DND-41 (cell line): Measurements from ENCODE around the gene NLRP3.
"Not testable (repeated sequence)": the region's sequence is repeated elsewhere in the genome, so short reads cannot be mapped to it uniquely, and the experiment has no call there.

Experiments
- ATAC-seq: fragments of 200-7000 bp; cut with Tn5 transposase; 3 replicates; pipeline ENCODE4 v1.9.1; 2021; ENCODE audit warnings: low read depth; ENCODE audit not compliant: insufficient read depth
- DNase-seq: peaks from one replicate; pipeline ENCODE4 v3.0.0-alpha.2; 2020
- H2AFZ ChIP-seq: 2 replicates; pipeline ENCODE4 v1.6.0; 2012; ENCODE audit warnings: low read depth, low read length
- H3K27ac ChIP-seq: 2 replicates; pipeline ENCODE4 v1.5.1; 2012; ENCODE audit warnings: low read length, inconsistent platforms
- H3K27me3 ChIP-seq: fragments of 200-600 bp; sonication (generic); 2 replicates; pipeline ENCODE4 v1.6.0; 2012; ENCODE audit warnings: low read length, mild to moderate bottlenecking, inconsistent platforms; ENCODE audit not compliant: insufficient read depth, poor library complexity
- H3K36me3 ChIP-seq: 2 replicates; pipeline ENCODE4 v1.5.1; 2012; ENCODE audit warnings: low read length, inconsistent platforms; ENCODE audit not compliant: insufficient read depth
- H3K4me1 ChIP-seq: 2 replicates; pipeline ENCODE4 v1.5.1; 2012; ENCODE audit warnings: mild to moderate bottlenecking, low read length; ENCODE audit not compliant: insufficient read depth
- H3K4me2 ChIP-seq: 2 replicates; pipeline ENCODE4 v1.6.0; 2012; ENCODE audit warnings: mild to moderate bottlenecking, moderate library complexity, low read length, inconsistent platforms; ENCODE audit not compliant: insufficient read depth
- H3K4me3 ChIP-seq, 2 experiments: fragments of 200-600 bp in 1 of 2; shearing (Covaris generic) in 1 of 2; 2 replicates each; pipeline ENCODE4 v1.5.1; 2012 to 2016; ENCODE audit warnings: inconsistent platforms in 2 of 2, low read length in 2 of 2, mild to moderate bottlenecking in 2 of 2, low read depth in 1 of 2, moderate library complexity in 1 of 2
- H3K79me2 ChIP-seq: 2 replicates; pipeline ENCODE4 v1.6.0; 2012; ENCODE audit warnings: low read length, inconsistent platforms; ENCODE audit not compliant: insufficient read depth
- H3K9ac ChIP-seq: 2 replicates; pipeline ENCODE4 v1.6.0; 2012; ENCODE audit warnings: low read depth, mild to moderate bottlenecking, inconsistent platforms, low read length, moderate library complexity
- H3K9me3 ChIP-seq: 2 replicates; pipeline ENCODE4 v1.5.1; 2012; ENCODE audit warnings: low read length, moderate library complexity, mild to moderate bottlenecking, inconsistent platforms; ENCODE audit not compliant: insufficient read depth, severe bottlenecking
- H4K20me1 ChIP-seq: 2 replicates; pipeline ENCODE4 v1.6.0; 2012; ENCODE audit warnings: low read length; ENCODE audit not compliant: insufficient read depth
- EZH2 ChIP-seq: IDR thresholded peaks from 3 replicates; pipeline ENCODE4 v1.6.1; 2012; ENCODE audit warnings: borderline replicate concordance, low read depth, mild to moderate bottlenecking, moderate library complexity, low read length, inconsistent platforms; ENCODE audit not compliant: severe bottlenecking
- TF ChIP-seq, protein P1 (sequence below): IDR thresholded peaks from 2 replicates; pipeline ENCODE4 v1.5.1; 2012; ENCODE audit warnings: borderline replicate concordance, low read length, moderate library complexity, mild to moderate bottlenecking; ENCODE audit not compliant: poor library complexity, severe bottlenecking; ENCODE audit errors: extremely low read depth

NLRP3 gene

DNA sequence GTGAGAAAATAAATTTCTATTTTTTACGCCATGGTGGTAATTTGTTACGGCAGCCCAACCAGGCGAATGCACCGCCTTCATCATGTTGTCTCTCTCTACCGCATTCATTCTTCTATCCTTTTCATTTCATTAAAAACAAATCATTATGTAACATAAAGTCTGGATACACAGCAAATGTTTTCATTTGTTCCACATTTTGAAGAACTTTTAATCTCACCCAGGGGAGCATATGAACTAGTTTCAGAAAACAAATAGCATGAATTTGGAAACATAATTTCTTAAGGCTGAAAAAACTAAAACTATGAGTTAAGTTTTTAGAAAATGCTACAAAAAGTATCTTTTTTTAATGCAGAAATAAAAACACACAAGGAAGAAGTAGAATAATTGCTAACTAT lies 53.2 kb downstream of the NLRP3 start:
- Histone ChIP-seq H3K36me3 (no peaks in the 10 kb centered on the region), H4K20me1 (no peaks in the 10 kb centered on the region), H3K9ac (no peak overlapping the region), H3K79me2 (no peaks in the 10 kb centered on the region), H2AFZ (no peak overlapping the region), H3K4me1 (no peaks in the 10 kb centered on the region), H3K27me3 (no peaks in the 10 kb centered on the region), H3K4me3 (no peak overlapping the region), H3K4me2 (no peak overlapping the region), H3K9me3 (no peaks in the 10 kb centered on the region), H3K27ac (no peak overlapping the region)
- DNase-seq = no peak
- TF ChIP-seq EZH2 = no peak
- TF ChIP-seq, protein P1, sequence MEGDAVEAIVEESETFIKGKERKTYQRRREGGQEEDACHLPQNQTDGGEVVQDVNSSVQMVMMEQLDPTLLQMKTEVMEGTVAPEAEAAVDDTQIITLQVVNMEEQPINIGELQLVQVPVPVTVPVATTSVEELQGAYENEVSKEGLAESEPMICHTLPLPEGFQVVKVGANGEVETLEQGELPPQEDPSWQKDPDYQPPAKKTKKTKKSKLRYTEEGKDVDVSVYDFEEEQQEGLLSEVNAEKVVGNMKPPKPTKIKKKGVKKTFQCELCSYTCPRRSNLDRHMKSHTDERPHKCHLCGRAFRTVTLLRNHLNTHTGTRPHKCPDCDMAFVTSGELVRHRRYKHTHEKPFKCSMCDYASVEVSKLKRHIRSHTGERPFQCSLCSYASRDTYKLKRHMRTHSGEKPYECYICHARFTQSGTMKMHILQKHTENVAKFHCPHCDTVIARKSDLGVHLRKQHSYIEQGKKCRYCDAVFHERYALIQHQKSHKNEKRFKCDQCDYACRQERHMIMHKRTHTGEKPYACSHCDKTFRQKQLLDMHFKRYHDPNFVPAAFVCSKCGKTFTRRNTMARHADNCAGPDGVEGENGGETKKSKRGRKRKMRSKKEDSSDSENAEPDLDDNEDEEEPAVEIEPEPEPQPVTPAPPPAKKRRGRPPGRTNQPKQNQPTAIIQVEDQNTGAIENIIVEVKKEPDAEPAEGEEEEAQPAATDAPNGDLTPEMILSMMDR = no peak
- no peak for ATAC-seq

DNA sequence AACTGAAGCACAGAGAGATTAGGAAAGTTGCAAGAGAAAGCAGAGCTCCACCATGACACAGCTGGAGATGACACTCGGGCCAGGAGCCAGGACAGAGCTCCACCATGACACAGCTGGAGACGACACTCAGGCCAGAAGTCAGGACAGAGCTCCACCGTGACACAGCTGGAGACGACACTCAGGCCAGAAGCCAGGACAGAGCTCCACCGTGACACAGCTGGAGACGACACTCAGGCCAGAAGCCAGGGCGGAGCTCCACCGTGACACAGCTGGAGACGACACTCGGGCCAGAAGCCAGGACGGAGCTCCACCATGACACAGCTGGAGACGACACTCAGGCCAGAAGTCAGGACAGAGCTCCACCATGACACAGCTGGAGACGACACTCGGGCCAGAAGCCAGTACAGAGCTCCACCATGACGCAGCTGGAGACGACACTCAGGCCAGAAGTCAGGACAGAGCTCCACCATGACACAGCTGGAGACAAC lies 55.0 kb downstream of the NLRP3 start:
- not testable (repeated sequence) for H3K4me3 ChIP-seq, H3K4me2 ChIP-seq, H3K9ac ChIP-seq, H3K27ac ChIP-seq, ATAC-seq, H3K9me3 ChIP-seq, H3K36me3 ChIP-seq, H3K27me3 ChIP-seq, H2AFZ ChIP-seq, DNase-seq, H3K79me2 ChIP-seq, H4K20me1 ChIP-seq, H3K4me1 ChIP-seq

DNA sequence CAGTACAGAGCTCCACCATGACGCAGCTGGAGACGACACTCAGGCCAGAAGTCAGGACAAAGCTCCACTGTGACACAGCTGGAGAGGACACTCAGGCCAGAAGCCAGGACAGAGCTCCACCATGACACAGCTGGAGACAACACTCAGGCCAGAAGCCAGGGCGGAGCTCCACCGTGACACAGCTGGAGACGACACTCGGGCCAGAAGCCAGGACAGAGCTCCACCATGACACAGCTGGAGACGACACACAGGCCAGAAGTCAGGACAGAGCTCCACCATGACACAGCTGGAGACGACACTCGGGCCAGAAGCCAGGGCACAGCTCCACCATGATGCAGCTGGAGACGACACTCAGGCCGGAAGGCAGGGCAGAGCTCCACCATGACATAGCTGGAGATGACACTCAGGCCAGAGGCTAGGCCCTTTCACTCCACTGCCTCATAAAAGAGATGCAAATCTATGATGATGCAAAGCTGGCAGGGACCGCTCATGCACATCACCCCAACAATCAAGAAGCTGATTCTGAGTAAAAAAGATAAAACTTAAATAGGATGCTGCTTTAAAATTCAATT lies 55.6 kb downstream of the NLRP3 start:
- ATAC-seq (no peak), DNase-seq (no peak)
- Histone ChIP-seq H2AFZ (no peak overlapping the region), H3K27me3 (no peaks in the 10 kb centered on the region), H3K4me3 (no peak overlapping the region), H4K20me1 (no peaks in the 10 kb centered on the region), H3K9ac (no peak overlapping the region), H3K27ac (no peak overlapping the region), H3K79me2 (no peaks in the 10 kb centered on the region), H3K9me3 (no peaks in the 10 kb centered on the region), H3K36me3 (no peaks in the 10 kb centered on the region), H3K4me1 (no peaks in the 10 kb centered on the region), H3K4me2 (no peak overlapping the region)
- TF ChIP-seq, protein P1 = no peak
- no peak for TF ChIP-seq EZH2

DNA sequence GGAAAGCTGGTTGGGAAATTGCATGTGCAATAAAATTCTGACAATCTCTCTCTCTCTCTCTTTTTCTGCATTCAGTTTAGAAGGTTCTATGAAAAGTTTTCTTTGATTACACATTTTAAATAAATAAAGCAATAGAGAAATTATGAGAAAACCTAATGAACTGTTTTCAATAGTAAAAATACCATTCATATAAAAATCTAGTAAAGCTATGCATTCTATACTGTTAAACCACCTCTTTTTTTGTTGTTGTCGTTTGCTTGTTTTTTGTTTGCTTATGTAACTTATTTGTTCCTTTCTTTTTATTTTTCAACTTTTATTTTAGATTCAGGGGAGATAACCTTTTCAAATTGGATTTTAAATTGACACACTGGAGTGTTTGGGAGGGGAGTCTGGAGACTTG lies 56.1 kb downstream of the NLRP3 start:
- no peaks in the 10 kb centered on the region for H3K27me3 ChIP-seq
- no peak overlapping the region for H2AFZ ChIP-seq
- no peaks in the 10 kb centered on the region for H3K4me1 ChIP-seq
- no peak overlapping the region for H3K4me3 ChIP-seq
- DNase-seq (no peak), ATAC-seq (no peak)
- H3K9me3 ChIP-seq = no peaks in the 10 kb centered on the region
- H3K79me2 ChIP-seq = no peaks in the 10 kb centered on the region
- no peak overlapping the region for H3K27ac ChIP-seq
- H3K36me3 ChIP-seq = no peaks in the 10 kb centered on the region
- no peak overlapping the region for H3K4me2 ChIP-seq
- H4K20me1 ChIP-seq = no peaks in the 10 kb centered on the region
- H3K9ac ChIP-seq = no peak overlapping the region
- TF ChIP-seq EZH2 = no peak
- TF ChIP-seq, protein P1 = no peak
